Thyroid gland (tissue), 4 donors: ENCODE results near the gene MAST3. TPM values are rescaled to one million over a fixed set of nuclear protein-coding genes. Genes with fewer than 3 reads are reported as not detected.

Experiments
- DNase-seq, 2 donors: peaks; one replicate each; pipeline ENCODE4 v3.0.0-alpha.2; 2019
- H3K27ac ChIP-seq, 3 donors: fragments of 200-600 bp; sonication (generic); 1 replicate in 2 of 3; 2 replicates in 1 of 3; pipeline ENCODE4 v1.5.1; 2016 to 2019; ENCODE audit warnings: mild to moderate bottlenecking in 1 of 3, moderate library complexity in 1 of 3
- H3K27me3 ChIP-seq: fragments of 200-600 bp; sonication (generic); one replicate; pipeline ENCODE4 v1.5.1; 2019
- H3K36me3 ChIP-seq, 2 donors: fragments of 200-600 bp; sonication (generic); one replicate each; pipeline ENCODE4 v1.5.1; 2016 to 2019
- H3K4me1 ChIP-seq, 2 donors: fragments of 200-600 bp; sonication (generic); one replicate each; pipeline ENCODE4 v1.5.1; 2017 to 2019
- H3K4me3 ChIP-seq, 3 donors: fragments of 200-600 bp; sonication (generic); replicated peaks in 1 of 3; 1 replicate in 2 of 3; 2 replicates in 1 of 3; pipeline ENCODE4 v1.5.1; 2016; ENCODE audit warnings: mild to moderate bottlenecking in 1 of 3
- H3K9me3 ChIP-seq: fragments of 200-600 bp; sonication (generic); one replicate; pipeline ENCODE4 v1.5.1; 2017
- POLR2A ChIP-seq, 2 donors: fragments of 450-650 bp; IDR thresholded peaks; one replicate each; pipeline ENCODE4 v1.6.1; 2017; ENCODE audit warnings: antibody characterized with exemption in 2 of 2, mild to moderate bottlenecking in 2 of 2, moderate library complexity in 1 of 2
- WGBS, 2 donors: methylation state at CpG; one replicate each; pipeline ENCODE4 v1.1.5; 2017; 5-methylcytosine and 5-hydroxymethylcytosine counted together
- intact Hi-C: fragments of 100-400 bp; cut with DNase I; formaldehyde crosslinking; loops from one replicate; pipeline ENCODE4 v1.15.1; 2023
- total RNA-seq, 4 donors: library from RNA; depleted of rRNA; stranded (reverse); fragments of >200 nt; gene quantifications; one replicate each; pipeline ENCODE4 v1.2.3, GENCODE V29; 2016
- TF ChIP-seq, protein P1 (sequence below), 6 experiments: fragments of 200-600 bp in 3 of 6; fragments of 450-650 bp in 3 of 6; sonication (generic) in 3 of 6; IDR thresholded peaks; one replicate each; pipeline ENCODE4 v1.5.1; 2016 to 2019; ENCODE audit warnings: antibody characterized with exemption in 6 of 6, mild to moderate bottlenecking in 2 of 6, inconsistent platforms in 1 of 6, moderate library complexity in 1 of 6

Gene MAST3
- total RNA-seq, 4 donors from 2014 or later, result 4.8 to 5.6 (median 5.0) TPM

- Histone ChIP-seq H3K36me3 (peaks cover 0 to 8% of the 10 kb centered on the region in 2 donors), H3K9me3 (no peaks in the 10 kb centered on the region), H3K4me3 (no peak overlapping the region), H3K27me3 (no peaks in the 10 kb centered on the region), H3K27ac (no peak overlapping the region), H3K4me1 (no peaks in the 10 kb centered on the region)
- intact Hi-C loops, result no loop called here
- TF ChIP-seq, protein P1, sequence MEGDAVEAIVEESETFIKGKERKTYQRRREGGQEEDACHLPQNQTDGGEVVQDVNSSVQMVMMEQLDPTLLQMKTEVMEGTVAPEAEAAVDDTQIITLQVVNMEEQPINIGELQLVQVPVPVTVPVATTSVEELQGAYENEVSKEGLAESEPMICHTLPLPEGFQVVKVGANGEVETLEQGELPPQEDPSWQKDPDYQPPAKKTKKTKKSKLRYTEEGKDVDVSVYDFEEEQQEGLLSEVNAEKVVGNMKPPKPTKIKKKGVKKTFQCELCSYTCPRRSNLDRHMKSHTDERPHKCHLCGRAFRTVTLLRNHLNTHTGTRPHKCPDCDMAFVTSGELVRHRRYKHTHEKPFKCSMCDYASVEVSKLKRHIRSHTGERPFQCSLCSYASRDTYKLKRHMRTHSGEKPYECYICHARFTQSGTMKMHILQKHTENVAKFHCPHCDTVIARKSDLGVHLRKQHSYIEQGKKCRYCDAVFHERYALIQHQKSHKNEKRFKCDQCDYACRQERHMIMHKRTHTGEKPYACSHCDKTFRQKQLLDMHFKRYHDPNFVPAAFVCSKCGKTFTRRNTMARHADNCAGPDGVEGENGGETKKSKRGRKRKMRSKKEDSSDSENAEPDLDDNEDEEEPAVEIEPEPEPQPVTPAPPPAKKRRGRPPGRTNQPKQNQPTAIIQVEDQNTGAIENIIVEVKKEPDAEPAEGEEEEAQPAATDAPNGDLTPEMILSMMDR (IDR thresholded peaks at IDR 0.05), result no peak
- no peak for TF ChIP-seq POLR2A (IDR thresholded peaks at IDR 0.05)
- no peak for DNase-seq
- WGBS, 2 donors, result 94 to 96% methylated on average over 2 of the region's 2 CpGs
Observed at GRCh38 chr19:18126097-18126496, 28.5 kb downstream of the MAST3 start.

DNA sequence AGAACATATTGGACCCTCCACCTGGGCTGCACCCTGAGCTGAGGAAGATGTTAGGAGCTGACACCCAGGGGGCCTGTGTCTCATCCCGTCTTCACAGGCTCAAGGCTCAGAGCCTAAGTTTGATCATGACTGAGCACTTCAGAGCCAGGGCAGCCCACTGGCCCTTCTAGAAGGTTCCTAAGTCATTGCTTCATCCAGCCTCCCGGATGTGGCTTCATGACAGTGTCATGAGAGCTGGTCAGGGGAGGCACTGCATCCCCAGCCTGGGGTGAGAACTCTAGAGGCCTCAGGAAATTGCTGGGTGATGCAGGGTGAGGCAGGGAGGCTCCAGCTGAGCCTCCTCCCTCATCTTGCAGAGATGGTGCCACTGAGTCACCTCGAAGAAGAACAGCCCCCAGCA lies 30.5 kb downstream of the MAST3 start:
- no peaks in the 10 kb centered on the region for H3K27me3 ChIP-seq
- no peak overlapping the region for H3K4me3 ChIP-seq
- no peak overlapping the region for H3K27ac ChIP-seq
- no peaks in the 10 kb centered on the region for H3K4me1 ChIP-seq
- TF ChIP-seq, protein P1 (IDR thresholded peaks at IDR 0.05), result no peak
- TF ChIP-seq POLR2A (IDR thresholded peaks at IDR 0.05), result no peak
- peaks cover 0 to 13% of the 10 kb centered on the region in 2 donors for H3K36me3 ChIP-seq
- no peak for DNase-seq
- intact Hi-C loops, result no loop called here
- 83 to 100% methylated on average over 1 to 3 of the region's 3 CpGs for WGBS, 2 donors
- no peaks in the 10 kb centered on the region for H3K9me3 ChIP-seq

DNA sequence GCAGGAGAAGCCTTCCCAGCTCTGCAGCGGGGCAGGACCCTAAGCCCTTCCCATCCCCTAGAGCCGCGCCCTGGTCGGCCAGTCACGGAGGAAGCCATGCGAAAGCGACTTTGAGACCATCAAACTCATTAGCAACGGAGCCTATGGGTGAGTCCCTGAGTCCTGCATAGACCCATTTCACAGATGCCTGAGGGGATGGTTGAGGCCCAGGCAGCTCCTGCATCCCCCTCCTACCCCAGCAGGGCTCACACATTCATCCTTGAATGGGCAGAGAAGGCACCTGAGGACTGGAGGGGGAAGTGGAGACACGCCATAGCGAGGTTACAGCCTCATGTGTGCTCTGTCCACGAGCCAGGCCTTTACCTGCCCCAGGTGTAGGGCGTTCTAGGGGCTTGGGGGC lies 31.2 kb downstream of the MAST3 start:
- Histone ChIP-seq H3K27ac (no peak overlapping the region), H3K4me1 (no peaks in the 10 kb centered on the region), H3K36me3 (peaks cover 0 to 13% of the 10 kb centered on the region in 2 donors), H3K27me3 (no peaks in the 10 kb centered on the region), H3K4me3 (no peak overlapping the region), H3K9me3 (no peaks in the 10 kb centered on the region)
- intact Hi-C loops, result no loop called here
- no peak for DNase-seq
- TF ChIP-seq, protein P1 (IDR thresholded peaks at IDR 0.05), result no peak
- no peak for TF ChIP-seq POLR2A (IDR thresholded peaks at IDR 0.05)
- 98 to 100% methylated on average over 5 to 12 of the region's 12 CpGs for WGBS, 2 donors

- WGBS, 2 donors, result 95 to 96% methylated on average over 10 to 21 of the region's 21 CpGs
Observed at GRCh38 chr19:18130523-18131242, 33.1 kb downstream of the MAST3 start.

More at GRCh38 chr19:18130523-18131242, 33.1 kb downstream of the MAST3 start:
- intact Hi-C loops, result no loop called here
- Histone ChIP-seq H3K27ac (no peak overlapping the region), H3K4me3 (no peak overlapping the region), H3K36me3 (peaks cover 0 to 15% of the 10 kb centered on the region in 2 donors), H3K4me1 (no peaks in the 10 kb centered on the region), H3K9me3 (no peaks in the 10 kb centered on the region), H3K27me3 (no peaks in the 10 kb centered on the region)
- no peak for DNase-seq
- TF ChIP-seq, protein P1 (IDR thresholded peaks at IDR 0.05), result no peak
- no peak for TF ChIP-seq POLR2A (IDR thresholded peaks at IDR 0.05)
